NCI-H2029 (cell line): ENCODE measurements around the gene EZH2.

ENCODE experiments used
- DNase-seq: peaks from one replicate; lab custom pipeline; 2025; lab: John Stamatoyannopoulos, UW

EZH2 gene

DNA sequence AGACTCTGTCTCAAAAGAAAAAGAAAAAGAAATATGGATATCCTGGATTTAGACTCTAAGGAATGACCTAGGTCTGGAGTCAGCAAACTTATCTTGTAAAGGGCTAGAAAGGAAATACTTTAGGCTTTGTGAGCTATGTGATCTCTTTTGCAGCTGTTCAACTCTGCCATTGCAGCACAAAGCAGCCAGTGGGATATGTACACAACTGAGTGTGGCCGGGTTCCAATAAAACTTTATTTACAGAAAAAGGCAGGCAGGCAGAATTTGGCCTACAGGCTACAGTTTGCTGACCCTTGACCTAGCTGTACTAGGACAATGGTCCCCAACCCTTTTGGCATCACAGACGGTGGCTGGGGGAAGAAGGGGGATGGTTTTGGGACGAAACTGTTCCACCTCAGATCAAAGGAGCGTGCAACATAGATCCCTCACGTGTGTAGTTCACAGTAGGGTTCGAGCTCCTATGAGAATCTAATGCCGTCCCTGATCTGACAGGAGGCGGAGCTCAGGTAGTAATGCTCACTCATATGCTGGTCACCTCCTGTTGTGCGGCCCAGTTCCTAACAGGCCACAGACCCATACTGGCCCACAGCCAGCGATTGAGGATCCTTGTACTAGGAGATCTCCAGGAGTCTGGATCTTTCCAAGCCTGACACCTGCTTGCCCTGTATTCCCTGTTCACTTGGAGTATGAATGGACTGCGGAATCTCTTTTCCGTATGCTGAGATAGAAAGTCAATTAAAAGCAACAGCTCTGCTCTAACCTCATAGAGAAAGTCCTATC is 122.4 kb downstream of the EZH2 start:
- no peak for DNase-seq
